Keratinocyte (primary cell): ENCODE results near the gene VEGFB. TPM values are rescaled to one million over a fixed set of nuclear protein-coding genes. Genes with fewer than 3 reads are reported as not detected.

Source experiments
- DNase-seq: peaks from one replicate; pipeline ENCODE4 v3.0.0-alpha.2; 2011; ENCODE audit warnings: low read depth, missing footprints, low spot score
- FAIRE-seq: peaks from 2 replicates; lab custom pipeline; 2011; peaks lifted over from hg19 to GRCh38; lab: Jason Lieb, UNC
- H2AFZ ChIP-seq: 2 replicates; pipeline ENCODE4 v1.6.0; 2012; ENCODE audit warnings: low read length, control low read depth, inconsistent platforms; ENCODE audit not compliant: control insufficient read depth
- H3K27ac ChIP-seq: 2 replicates; pipeline ENCODE4 v1.5.1; 2011; ENCODE audit warnings: low read length; ENCODE audit not compliant: control insufficient read depth, insufficient read depth
- H3K27me3 ChIP-seq: 3 replicates; pipeline ENCODE4 v1.6.0; 2011; ENCODE audit warnings: low read length; ENCODE audit not compliant: control insufficient read depth, insufficient read depth; ENCODE audit errors: extremely low read depth
- H3K36me3 ChIP-seq, 2 experiments: 2 replicates in 1 of 2; 3 replicates in 1 of 2; pipeline ENCODE4 v1.5.1; 2011; ENCODE audit warnings: low read length in 2 of 2, mild to moderate bottlenecking in 1 of 2; ENCODE audit not compliant: control insufficient read depth in 2 of 2, insufficient read depth in 2 of 2; ENCODE audit errors: extremely low read depth in 1 of 2
- H3K4me1 ChIP-seq: 3 replicates; pipeline ENCODE4 v1.5.1; 2011; ENCODE audit warnings: low read length; ENCODE audit not compliant: control insufficient read depth, insufficient read depth; ENCODE audit errors: extremely low read depth
- H3K4me2 ChIP-seq: 3 replicates; pipeline ENCODE4 v1.6.0; 2011; ENCODE audit warnings: low read depth, low read length; ENCODE audit not compliant: control insufficient read depth, insufficient read depth; ENCODE audit errors: extremely low read depth
- H3K4me3 ChIP-seq, 3 experiments: fragments of 200-600 bp in 1 of 3; sonication (generic) in 1 of 3; 2 replicates in 2 of 3; 3 replicates in 1 of 3; pipeline ENCODE4 v1.5.1; 2011 to 2016; ENCODE audit warnings: low read length in 3 of 3, mild to moderate bottlenecking in 3 of 3, control low read depth in 2 of 3, inconsistent platforms in 1 of 3, low read depth in 1 of 3, mixed read lengths in 1 of 3, mixed run types in 1 of 3, moderate library complexity in 1 of 3; ENCODE audit not compliant: control insufficient read depth in 2 of 3, insufficient read depth in 2 of 3; ENCODE audit errors: extremely low read depth in 1 of 3
- H3K79me2 ChIP-seq: 2 replicates; pipeline ENCODE4 v1.6.0; 2012; ENCODE audit warnings: low read length; ENCODE audit not compliant: control insufficient read depth, insufficient read depth
- H3K9ac ChIP-seq: 3 replicates; pipeline ENCODE4 v1.6.0; 2011; ENCODE audit warnings: low read length; ENCODE audit not compliant: control insufficient read depth, insufficient read depth; ENCODE audit errors: extremely low read depth
- H3K9me1 ChIP-seq: 3 replicates; pipeline ENCODE4 v1.6.0; 2011; ENCODE audit warnings: low read length; ENCODE audit not compliant: control insufficient read depth, insufficient read depth; ENCODE audit errors: extremely low read depth
- H3K9me3 ChIP-seq: 2 replicates; pipeline ENCODE4 v1.5.1; 2012; ENCODE audit warnings: low read depth, low read length; ENCODE audit not compliant: control insufficient read depth
- H4K20me1 ChIP-seq: 3 replicates; pipeline ENCODE4 v1.6.0; 2011; ENCODE audit warnings: low read length; ENCODE audit not compliant: control insufficient read depth, insufficient read depth; ENCODE audit errors: extremely low read depth
- CTCF ChIP-seq, 3 experiments: IDR thresholded peaks in 1 of 3; conservative IDR thresholded peaks in 1 of 3; optimal IDR thresholded peaks in 1 of 3; 2 replicates in 2 of 3; 3 replicates in 1 of 3; pipeline versions ENCODE3 to v1.5.1; 2011; ENCODE audit warnings: low read length in 3 of 3, mild to moderate bottlenecking in 3 of 3, moderate library complexity in 2 of 3, control low read depth in 1 of 3, inconsistent platforms in 1 of 3; ENCODE audit not compliant: insufficient read depth in 2 of 3; ENCODE audit errors: extremely low read depth in 1 of 3
- EZH2 ChIP-seq: IDR thresholded peaks from one replicate; pipeline ENCODE4 v1.6.1; 2012; ENCODE audit warnings: inconsistent platforms, mild to moderate bottlenecking, low read length, moderate library complexity
- dilution Hi-C: fragments of 300-500 bp; cut with MboI; formaldehyde crosslinking; loops from one replicate; pipeline ENCODE4 v1.7.0; 2020; ENCODE audit warnings: low sequenced_read_pairs; ENCODE audit not compliant: extremely low pct_ligation_motif_present
- polyA plus RNA-seq, 5 experiments: library from polyadenylated mRNA; depleted of rRNA in 3 of 5; stranded (reverse) in 3 of 5; stranded (forward) in 1 of 5; unstranded in 1 of 5; fragments of >200 nt; gene quantifications; 1 replicate in 1 of 5; 2 replicates in 3 of 5; 3 replicates in 1 of 5; pipeline versions ENCODE4 v1.2.1 to v1.2.3, GENCODE V29; 2011 to 2012; ENCODE audit warnings: missing spikeins in 2 of 5, low read depth in 1 of 5, low replicate concordance in 1 of 5

VEGFB gene
- polyA plus RNA-seq, 1 donor (not counting 4 experiments of a cell fraction or from before 2014, with no cell fraction given), result 10.0 TPM

GRCh38 chr11:64209563-64209843 lies 24.9 kb upstream of the VEGFB start:
- Histone ChIP-seq H3K4me1 (no peaks in the 10 kb centered on the region), H3K4me2 (no peak overlapping the region), H2AFZ (no peak overlapping the region), H3K36me3 (peaks cover 13 to 22% of the 10 kb centered on the region in 2 experiments), H3K9me1 (no peaks in the 10 kb centered on the region), H3K27me3 (no peaks in the 10 kb centered on the region), H3K79me2 (no peaks in the 10 kb centered on the region), H3K27ac (no peak overlapping the region), H3K9ac (no peak overlapping the region), H3K9me3 (no peaks in the 10 kb centered on the region), H3K4me3 (no peak overlapping the region), H4K20me1 (peaks cover 6% of the 10 kb centered on the region)
- dilution Hi-C loops, result no loop called here
- FAIRE-seq, result no peak
- TF ChIP-seq EZH2 (no peak), CTCF (optimal IDR thresholded peaks at IDR 0.05 in 1 of 3, IDR thresholded peaks at IDR 0.05 in 1 of 3, conservative IDR thresholded peaks at IDR 0.05 in 1 of 3; ENCODE audit: extremely low read depth in 1 of 3, insufficient read depth in 2 of 3, low read length in 3 of 3) (no peak)
- DNase-seq, result no peak

GRCh38 chr11:64210301-64211020 lies 23.9 kb upstream of the VEGFB start:
- Histone ChIP-seq H3K9ac (no peak overlapping the region), H2AFZ (no peak overlapping the region), H3K4me2 (no peak overlapping the region), H3K4me3 (no peak overlapping the region), H3K27me3 (no peaks in the 10 kb centered on the region), H4K20me1 (peaks cover 2% of the 10 kb centered on the region), H3K9me1 (no peaks in the 10 kb centered on the region), H3K9me3 (no peaks in the 10 kb centered on the region), H3K36me3 (peaks cover 10 to 21% of the 10 kb centered on the region in 2 experiments), H3K4me1 (no peaks in the 10 kb centered on the region), H3K27ac (no peak overlapping the region), H3K79me2 (no peaks in the 10 kb centered on the region)
- no peak for FAIRE-seq
- DNase-seq, result no peak
- no peak for TF ChIP-seq CTCF (optimal IDR thresholded peaks at IDR 0.05 in 1 of 3, IDR thresholded peaks at IDR 0.05 in 1 of 3, conservative IDR thresholded peaks at IDR 0.05 in 1 of 3; ENCODE audit: extremely low read depth in 1 of 3, insufficient read depth in 2 of 3, low read length in 3 of 3)
- TF ChIP-seq EZH2, result no peak
- dilution Hi-C loops, result no loop called here
